ENCODE results near the gene MYOM1.

DNA sequence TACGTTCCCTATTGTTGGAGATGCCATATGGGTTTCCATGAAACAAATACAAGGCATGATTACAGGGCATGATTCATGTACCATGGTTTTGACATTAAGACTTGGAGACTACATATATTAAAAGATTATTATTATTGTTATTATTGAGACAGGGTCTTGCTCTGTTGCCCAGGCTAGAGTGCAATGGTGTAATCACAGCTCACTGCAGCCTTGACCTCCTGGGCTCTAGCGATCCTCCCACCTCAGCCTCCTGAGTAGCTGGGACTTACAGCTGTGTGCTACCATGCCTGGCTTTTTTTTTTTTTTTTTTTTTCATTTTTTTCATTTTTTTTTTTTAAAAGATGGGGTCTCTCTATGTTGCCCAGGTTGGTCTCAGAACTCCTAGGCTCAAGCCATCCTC, 69.1 kb downstream of the MYOM1 start:
- TF ChIP-seq, protein P1, sequence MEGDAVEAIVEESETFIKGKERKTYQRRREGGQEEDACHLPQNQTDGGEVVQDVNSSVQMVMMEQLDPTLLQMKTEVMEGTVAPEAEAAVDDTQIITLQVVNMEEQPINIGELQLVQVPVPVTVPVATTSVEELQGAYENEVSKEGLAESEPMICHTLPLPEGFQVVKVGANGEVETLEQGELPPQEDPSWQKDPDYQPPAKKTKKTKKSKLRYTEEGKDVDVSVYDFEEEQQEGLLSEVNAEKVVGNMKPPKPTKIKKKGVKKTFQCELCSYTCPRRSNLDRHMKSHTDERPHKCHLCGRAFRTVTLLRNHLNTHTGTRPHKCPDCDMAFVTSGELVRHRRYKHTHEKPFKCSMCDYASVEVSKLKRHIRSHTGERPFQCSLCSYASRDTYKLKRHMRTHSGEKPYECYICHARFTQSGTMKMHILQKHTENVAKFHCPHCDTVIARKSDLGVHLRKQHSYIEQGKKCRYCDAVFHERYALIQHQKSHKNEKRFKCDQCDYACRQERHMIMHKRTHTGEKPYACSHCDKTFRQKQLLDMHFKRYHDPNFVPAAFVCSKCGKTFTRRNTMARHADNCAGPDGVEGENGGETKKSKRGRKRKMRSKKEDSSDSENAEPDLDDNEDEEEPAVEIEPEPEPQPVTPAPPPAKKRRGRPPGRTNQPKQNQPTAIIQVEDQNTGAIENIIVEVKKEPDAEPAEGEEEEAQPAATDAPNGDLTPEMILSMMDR (IDR thresholded peaks at IDR 0.05): no peak
- no peak for TF ChIP-seq POLR2AphosphoS5 (IDR thresholded peaks at IDR 0.05; ENCODE audit: low read depth, low read length)
